Stimulated activated CD8-positive, alpha-beta memory T cell treated with anti-CD3 and anti-CD28 coated beads, Interleukin-4, amount 100 ng/mL, for 4 hours (primary cell): ENCODE data around the gene HIVEP2.
A peak's percentile ranks its signal among the peaks of the same experiment; 100 is the strongest.

Source experiments
- DNase-seq, 2 donors: peaks; one replicate each; pipeline ENCODE4 v3.0.0-alpha.2; 2020; ENCODE audit warnings: low read depth in 2 of 2, low spot score in 1 of 2

Gene HIVEP2

GRCh38 chr6:142946181-142946923, 1.4 kb upstream of the HIVEP2 start:
- DNase-seq: peak; percentile 72 to 82

GRCh38 chr6:142945446-142946180, 637 bp upstream of the HIVEP2 start:
- peak; percentile 19 to 40 for DNase-seq

DNA sequence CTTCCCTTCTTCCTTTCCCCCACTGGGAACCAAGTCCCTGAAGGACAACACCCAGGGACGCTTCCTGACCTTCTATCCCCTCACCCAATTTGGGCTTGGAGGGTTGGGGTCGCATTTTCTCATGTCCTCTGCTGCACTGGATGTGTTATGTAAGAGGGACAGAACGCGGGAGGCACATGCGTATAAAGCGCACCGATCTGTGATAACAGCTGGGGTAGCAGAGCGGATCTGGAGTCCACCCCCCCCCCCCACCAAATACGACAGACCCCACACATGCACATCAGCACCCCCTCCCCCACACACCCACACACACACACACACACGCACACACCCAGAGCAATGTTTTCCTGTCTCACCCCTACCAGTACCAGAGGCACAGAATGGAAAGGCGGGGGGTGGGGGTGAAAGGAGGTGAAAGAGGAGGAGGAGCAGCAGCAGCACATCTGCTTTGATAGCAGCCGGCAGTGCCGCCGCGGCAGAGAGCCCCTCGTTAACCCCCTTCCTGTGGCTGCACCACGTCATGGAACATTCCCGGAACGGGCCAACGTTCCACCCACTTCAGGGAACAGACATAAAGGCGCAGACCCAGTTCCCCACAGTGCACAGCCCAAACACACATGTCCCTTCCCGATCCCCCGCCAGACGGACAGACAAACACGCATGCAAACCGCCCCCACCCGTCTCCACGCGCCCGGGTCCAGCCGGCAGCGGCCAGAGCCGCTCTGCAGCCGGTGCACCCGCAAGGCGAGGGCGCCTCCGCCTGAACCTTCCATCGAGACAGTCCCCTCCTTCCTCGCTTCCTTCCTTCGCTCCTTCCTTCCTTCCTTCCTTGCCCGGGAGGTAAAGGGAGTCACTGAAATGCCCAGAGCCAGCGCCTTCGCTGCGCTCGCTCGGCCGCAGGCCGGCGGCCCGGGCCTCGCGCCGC, 590 bp downstream of the HIVEP2 start:
- DNase-seq: peak; percentile 93 to 94

DNA sequence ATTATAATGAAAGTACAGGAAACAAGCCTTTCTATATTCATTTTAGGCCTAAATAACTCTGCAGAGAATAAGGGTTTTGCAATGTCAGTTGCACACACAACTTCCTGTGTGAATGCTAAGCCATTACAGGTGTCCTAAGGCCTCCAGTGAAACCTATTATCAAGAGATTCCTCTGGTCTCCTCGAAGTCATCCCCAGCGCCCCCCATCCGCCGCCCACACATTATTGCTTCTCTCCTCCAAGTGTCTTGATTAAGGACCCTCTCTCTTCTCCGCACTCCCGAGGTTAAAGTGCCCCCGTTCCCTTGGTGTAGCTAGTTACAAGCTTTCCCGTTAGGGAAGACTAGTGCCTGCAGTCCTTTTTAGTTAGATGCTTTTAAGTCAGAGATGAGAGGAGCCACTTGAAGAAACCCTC, 1.3 kb downstream of the HIVEP2 start:
- DNase-seq: peak in 1 of 2 donors; percentile 18

GRCh38 chr6:142942805-142943227, 2.2 kb downstream of the HIVEP2 start:
- DNase-seq: no peak

DNA sequence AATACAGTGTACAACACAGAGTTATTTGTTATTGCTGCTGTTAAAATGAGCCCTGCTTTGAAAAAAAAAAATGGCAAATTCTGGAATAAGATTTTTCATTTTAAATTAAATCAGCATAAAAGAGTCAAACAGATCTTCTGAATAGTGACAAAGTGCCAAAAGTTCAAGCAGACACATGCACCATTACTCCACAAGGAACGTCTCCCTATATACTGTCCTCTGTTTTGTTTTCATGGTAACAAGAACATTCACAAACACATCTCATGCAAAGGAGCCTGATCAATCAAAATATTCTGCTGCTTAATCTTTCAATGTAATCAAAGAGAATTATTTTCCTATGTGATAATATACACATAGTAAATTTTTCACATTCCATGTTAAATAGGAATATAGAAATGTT, 2.7 kb downstream of the HIVEP2 start:
- no peak for DNase-seq

DNA sequence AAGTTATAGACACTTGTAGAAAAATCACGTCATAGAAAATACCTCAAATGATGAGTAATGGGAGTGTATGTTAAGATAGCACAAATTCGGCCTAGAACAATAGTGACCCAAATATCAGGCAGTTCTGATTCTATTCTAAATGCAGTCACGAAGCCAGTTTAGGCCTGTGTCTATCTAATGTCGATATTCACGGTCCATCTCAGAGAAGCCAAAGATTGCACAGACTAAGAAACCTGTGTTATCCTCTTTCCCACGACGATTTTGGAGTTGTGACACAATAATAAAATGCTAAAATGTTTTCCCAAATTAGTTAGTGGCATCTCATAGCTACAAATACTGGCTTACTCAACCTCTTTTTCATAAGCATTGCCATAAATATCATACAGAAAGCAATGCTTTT, 4.0 kb downstream of the HIVEP2 start:
- DNase-seq: no peak

- no peak for DNase-seq
Observed at GRCh38 chr6:142940487-142940886, 4.5 kb downstream of the HIVEP2 start.

- no peak for DNase-seq
Observed at GRCh38 chr6:142938510-142938909, 6.5 kb downstream of the HIVEP2 start.

- DNase-seq: no peak
Observed at GRCh38 chr6:142937986-142938385, 7.0 kb downstream of the HIVEP2 start.

DNA sequence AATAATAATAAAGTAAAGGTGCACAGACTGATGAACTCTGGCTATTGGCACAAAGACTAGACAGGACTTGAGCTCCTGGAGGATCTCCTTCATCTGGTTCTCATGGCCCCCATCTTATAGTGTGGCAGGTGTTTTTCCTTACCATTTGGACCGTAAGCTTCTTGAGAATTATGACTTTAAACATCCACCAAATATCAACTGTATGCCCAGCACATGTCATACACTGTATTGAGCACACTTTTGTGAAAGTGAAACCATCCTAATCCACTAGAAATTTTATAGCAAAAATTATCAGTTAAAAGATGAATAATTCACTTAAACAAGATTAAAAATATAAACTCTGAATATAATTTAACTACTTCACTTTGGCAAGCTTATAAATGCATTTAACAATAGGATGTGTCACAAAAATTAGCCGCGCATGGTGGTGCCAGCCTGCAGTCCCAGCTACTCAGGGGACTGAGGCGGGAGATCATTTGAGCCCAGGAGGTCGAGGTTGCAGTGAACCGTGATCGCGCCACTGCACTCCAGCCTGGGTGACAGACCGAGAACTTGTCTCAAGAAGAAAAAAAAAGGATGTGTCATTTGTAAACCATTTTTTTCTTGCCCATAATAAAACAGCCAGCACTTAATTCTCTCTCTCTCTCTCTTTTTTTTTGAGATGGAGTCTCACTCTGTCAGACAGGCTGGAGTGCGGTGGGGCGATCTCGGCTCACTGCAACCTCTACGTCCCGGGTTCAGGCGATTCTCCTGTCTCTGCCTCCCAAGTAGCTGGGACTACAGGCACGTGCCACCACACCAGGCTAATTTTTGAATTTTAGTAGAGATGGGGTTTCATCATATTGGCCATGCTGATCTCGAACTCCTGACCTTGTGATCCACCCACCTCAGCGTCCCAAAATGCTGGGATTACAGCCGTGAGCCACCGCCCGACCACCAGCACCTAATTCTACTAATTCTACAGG, 9.1 kb downstream of the HIVEP2 start:
- no peak for DNase-seq

DNA sequence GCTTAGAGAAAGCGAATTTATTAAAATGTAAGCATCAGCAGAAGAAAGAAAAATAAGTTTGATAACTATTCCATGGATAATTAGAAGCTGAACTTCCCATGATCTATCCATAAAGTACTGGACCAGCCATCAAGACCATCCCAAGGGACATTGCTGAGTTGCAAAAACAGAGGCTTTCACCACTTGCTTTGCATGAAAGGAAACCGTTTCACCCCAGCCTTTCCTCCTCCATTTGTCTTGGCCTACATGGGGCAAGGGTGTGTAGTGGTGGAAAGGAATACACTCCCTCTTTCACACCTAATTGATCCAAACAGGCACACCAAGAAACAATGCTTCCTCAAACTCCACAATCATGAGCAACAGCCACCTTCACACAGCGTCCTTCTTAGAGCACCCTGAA, 10.4 kb downstream of the HIVEP2 start:
- no peak for DNase-seq

- DNase-seq: no peak
Observed at GRCh38 chr6:142934106-142934505, 10.9 kb downstream of the HIVEP2 start.

GRCh38 chr6:142933701-142934100, 11.3 kb downstream of the HIVEP2 start:
- no peak for DNase-seq

GRCh38 chr6:142932889-142933288, 12.1 kb downstream of the HIVEP2 start:
- DNase-seq: no peak

DNA sequence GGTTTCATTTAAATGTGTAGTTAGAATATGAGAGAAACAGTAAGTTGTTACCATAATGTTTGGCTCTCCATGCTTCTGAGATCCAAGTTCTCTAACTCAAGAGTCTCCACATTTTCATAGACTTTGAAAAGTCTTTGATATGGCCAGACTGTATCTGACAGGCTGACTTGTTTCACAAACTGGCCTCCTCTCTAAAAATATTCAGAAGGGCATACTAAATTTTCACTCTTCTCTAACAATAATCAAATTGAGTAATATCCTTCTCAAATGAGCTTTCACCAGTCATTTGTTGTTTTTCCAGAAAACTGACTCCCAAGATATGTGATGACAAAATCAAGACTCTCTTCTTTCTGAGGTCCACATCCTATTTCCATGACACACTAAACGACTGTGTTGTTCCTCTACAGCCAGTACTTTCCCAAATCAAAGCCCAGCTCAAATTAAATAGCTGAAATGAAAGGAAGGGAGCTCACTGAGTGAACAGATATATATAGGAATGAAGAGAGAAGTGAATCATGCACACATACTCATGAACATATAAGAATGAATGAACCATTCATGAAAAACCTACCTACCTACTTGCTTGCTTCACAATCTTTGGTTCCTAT, 15.1 kb downstream of the HIVEP2 start:
- no peak for DNase-seq

DNA sequence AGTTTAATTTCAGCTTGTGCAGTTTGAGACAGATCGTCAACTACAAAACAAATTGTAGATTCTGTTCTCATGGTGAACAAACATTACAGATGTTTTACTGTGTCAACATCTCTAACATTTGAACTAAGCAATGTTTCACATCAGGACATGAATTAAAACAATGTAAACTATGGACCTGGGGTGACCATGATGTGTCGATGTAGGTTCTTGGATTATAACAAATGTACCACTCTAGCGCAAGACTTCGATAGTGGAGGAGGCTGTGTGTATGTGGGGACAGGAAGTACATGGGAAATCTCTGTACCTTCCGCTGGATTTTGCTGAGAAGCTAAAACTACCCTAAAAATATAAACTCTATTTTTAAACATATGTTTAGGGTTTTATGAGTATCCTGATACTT, 17.1 kb downstream of the HIVEP2 start:
- DNase-seq: no peak

GRCh38 chr6:142927271-142927580, 17.8 kb downstream of the HIVEP2 start:
- no peak for DNase-seq

GRCh38 chr6:142926494-142927270, 18.3 kb downstream of the HIVEP2 start:
- DNase-seq: peak; percentile 33 to 43

- DNase-seq: no peak
Observed at GRCh38 chr6:142926177-142926493, 18.8 kb downstream of the HIVEP2 start.
